DMS153 (cell line): ENCODE data around the gene SLC35F3.
"Not testable (repeated sequence)": the region's sequence is repeated elsewhere in the genome, so short reads cannot be mapped to it uniquely, and the experiment has no call there.

Experiments
- DNase-seq: peaks from one replicate; lab custom pipeline; 2025; lab: John Stamatoyannopoulos, UW

Gene SLC35F3

DNA sequence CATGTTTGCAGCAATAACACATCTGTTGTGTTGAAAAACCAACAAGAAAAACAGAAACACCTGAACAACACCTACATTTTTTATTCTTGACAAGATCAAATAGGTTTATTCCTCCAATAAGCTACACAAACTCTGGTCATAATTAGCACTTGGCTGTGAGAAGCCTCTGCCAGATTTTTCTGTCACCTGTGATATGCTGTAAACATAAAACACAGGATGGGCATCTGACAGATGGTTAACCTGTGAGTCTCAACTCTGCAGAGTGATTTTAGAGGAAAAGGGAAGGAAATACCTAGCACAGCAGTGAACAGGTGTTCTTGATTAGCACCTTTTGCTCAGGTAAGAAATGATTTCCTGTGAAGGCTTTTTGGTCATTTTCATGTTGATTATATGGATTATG, 293.4 kb downstream of the SLC35F3 start:
- no peak for DNase-seq

DNA sequence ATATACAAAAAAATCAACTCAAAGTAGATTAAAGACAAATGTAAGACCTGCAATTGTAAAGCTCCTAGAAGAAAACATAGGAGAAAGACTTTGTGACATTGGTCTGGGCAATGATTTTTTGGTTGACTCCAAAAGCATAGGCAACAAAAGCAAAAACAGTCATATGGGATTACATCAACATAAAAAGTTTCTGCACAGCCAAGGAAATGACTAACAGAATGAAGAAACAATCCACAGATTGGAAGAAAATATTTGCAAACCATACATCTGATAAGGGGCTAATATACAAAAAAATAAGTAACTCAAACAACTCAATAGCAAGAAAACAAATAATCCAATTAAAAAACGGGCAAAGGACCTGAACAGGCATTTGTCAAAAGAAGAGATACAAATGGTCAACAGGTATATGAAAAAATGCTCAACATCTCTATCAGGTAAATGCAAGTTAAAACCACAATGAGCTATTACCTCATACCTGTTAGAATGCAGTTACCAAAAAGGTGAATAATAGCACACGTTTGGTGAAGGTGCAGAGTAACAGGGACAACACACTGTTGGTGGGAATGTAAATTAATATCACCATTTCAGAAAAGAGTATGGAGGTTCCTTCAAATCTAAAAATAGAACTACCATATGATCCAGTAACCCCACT, 295.1 kb downstream of the SLC35F3 start:
- no peak for DNase-seq

DNA sequence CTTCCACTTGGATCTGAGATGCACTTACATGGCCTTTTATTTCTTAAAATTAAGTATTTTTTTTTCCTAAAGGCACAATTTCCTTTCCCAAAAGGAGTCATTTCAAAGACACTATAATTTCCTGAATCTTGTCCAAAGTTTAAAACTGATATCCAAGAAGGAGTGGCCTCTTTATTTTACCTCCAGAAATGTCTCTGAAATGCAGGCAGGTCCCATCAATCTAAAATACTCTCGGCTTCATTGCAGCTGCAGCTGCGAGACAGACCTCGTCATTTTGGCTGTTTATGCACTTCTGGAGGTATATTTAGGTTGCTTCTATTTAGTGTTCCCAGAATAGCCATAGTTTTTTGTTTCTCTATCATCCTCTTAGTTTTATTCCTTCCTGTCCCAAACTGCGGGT, 296.1 kb downstream of the SLC35F3 start:
- no peak for DNase-seq

DNA sequence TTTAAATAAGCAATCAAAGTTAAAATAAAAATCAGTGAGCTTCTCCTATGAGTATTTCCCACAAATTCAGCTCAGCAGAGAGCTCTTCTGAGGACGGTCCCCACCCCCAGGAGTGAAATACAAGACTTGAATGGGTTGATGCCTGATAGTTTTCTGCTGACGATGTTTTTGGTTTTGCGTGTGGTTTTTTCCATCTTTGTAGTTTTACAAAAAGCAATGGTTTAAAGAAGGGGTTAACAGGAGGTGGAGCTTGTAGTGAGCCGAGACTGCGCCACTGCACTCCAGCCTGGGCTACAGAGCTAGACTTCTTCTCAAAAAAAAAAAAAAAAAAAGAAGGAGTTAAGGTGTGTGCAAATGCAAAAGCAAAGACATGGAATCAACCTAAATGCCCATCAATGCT, 297.1 kb downstream of the SLC35F3 start:
- DNase-seq: no peak

DNA sequence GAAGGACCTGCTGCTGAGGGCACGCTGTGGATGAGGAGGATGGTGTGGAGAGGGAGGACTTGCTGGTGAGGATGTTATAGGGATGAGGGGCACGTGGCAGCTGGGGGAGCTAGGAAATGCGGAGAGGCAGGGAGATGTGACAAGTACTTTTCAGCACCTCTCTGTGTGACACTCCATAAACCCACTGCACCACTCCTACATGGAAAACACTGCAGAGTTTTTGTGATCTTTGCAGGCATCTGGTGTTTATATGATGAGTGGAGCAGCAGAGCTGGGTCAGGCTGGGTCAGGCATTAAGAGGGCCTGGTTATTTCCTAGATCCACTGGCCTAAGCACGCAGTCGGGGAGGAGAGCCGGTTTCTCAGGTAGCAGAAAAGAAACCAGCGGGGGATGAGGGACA, 301.5 kb downstream of the SLC35F3 start:
- no peak for DNase-seq

DNA sequence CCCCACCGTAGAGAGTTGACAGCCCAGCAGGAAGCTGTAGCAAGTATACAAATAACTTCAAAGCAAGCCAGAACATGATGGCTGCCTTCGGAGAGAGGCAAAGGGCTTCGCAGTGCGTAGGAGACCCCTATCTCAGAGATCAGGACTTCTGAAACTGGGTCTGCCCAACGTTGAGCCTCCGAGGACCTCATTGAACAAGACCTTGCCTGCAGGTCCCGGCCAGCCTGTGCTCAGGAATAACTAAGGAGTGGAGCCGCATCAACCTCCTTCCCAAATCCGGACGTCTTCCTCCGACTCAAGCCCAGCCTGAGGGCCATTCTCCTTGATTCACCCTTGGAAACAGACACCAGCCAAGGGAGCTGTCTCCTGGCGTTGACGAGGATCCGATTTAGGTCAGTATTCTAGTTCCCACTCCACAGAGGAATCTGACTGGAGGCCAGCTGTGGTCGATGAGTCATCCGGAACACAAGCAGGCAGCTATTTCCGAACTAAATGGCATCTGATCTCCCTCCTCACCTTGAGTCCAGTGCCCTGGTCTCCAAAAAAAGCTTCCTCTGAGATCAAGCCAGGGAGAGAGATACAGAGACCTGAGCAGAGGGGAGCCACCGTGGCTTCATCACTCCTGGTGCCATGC, 302.3 kb downstream of the SLC35F3 start:
- no peak for DNase-seq

DNA sequence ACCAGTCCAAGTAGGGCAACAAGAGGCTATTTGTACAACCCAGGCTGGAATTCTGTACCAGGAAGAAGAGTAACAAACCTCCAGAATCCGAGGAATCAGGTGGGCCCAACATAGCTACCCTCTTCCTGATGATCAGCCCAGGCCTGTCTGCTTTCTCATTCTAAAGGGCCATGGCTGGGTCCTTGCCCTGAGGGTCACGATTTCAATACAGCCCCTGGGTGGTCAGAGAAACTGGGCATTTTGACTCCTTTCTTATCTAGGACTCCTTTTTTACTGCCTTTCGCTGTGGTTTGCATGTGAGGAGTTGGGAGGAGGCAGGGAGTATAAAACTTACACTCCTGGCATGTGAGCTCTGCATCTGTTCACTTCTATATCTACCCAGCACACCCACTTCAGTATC, 303.9 kb downstream of the SLC35F3 start:
- no peak for DNase-seq

DNA sequence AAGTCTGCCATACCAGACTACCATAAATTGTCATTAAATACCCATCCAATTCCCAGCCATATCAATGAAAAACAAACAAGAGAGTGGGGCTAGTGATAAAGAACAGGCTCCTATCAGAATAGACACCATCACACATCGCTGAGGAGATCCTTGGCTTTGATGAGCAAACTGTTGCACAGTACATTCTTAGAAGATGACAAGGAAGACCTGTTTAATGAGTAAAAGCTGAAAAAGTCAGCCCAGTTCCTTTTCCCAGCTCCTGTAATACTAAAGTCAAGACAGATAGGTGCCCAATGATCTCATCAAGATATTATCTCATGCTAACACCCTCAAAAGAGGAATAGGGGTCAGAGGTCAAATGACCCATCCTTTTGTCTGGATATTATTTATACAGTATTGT, 304.3 kb downstream of the SLC35F3 start:
- no peak for DNase-seq

DNA sequence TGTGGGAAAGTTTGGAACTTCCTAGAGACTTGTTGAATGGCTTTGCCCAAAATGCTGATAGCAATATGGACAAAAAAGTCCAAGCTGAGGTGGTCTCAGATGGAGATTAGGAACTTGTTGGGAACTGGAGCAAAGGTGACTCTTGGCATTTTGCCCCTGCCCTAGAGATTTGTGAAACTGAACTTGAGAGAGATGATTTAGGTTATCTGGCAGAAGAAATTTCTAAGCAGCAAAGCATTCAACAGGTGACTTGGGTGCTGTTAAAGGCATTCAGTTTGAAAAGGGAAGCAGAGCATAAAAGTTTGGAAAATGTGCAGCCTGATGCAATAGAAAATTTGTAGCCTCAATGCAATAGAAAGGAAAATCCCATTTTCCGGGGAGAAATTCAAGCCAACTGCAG, 306.0 kb downstream of the SLC35F3 start:
- not testable (repeated sequence) for DNase-seq

DNA sequence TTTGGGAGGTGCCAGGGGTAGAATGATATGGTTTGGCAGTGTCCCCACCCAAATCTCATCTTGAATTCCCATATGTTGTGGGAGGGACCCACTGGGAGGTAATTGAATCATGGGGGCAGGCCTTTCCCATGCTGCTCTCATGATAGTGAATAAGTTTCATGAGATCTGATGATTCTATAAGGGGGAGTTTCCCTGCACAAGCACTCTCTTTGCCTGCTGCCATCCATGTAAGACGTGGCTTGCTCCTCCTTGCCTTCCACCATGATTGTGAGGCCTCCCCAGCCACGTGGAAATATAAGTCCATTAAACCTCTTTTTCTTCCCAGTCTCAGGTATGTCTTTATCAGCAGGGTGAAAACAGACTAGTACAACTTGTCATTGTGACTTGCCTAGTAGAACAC, 307.4 kb downstream of the SLC35F3 start:
- not testable (repeated sequence) for DNase-seq

DNA sequence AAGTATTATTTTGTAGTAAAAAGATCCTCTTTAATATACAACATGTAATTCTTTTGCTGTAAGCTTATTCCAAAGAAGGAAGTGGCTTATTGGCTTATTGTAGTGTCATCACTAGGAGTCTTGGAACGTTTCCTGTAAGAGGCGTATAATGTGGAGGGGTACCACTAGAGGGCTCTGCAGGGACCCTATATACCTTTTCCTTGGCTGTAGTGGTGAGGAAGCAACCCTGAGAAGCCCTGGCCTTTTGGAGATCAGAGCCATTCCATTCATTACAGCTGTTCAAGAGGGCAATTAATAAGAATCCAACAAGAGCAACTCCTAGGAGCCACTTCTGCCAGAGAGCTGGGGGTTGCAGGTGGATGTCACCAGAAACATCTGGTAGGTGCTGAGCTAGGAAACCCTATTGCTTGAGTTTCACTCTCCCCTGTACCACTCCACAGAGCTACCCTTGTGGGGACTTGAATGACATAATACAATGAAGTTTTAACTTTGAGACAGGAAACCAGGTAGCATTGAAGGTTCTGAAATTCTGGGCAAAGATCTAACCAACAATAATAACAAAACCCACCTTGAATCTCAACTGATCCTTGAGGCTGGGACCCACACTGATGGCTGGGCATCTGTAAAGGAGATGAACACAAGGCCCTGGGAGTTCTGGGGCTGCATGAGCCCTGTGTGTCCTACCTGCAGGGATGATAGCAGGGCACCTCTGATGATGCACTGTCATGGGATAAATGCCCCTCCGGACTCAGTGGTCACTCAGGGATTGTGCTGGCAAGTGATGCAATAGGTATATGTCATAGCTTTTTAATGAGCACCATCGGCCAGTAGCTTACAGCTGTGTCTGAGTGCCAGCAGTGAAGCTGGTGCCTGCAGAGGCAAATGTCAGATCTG, 308.5 kb downstream of the SLC35F3 start:
- DNase-seq: peak; percentile 42

DNA sequence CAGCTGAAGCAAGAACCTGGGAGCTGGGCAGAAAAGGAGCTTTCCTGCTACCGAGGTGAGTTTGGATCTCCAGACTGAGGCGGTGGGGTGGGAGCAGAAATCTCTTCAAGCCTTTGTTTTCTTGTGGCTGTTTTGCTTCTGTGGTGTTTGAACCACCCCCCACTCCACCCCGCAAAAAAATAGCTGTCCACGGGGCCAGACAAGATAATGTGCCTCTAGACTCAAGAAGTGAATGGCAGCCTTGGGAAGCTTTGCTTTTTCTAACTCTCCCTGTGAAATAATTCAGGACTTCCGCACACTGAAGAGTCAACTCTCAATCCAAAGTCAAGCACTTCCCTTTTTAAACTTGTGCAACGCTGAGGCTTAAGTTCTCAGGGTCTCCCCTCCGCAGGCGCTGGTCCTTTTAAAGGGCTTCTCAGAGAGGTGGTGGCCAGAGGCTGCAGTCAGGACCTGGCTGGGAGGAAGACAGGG, 309.2 kb downstream of the SLC35F3 start:
- DNase-seq: no peak

DNA sequence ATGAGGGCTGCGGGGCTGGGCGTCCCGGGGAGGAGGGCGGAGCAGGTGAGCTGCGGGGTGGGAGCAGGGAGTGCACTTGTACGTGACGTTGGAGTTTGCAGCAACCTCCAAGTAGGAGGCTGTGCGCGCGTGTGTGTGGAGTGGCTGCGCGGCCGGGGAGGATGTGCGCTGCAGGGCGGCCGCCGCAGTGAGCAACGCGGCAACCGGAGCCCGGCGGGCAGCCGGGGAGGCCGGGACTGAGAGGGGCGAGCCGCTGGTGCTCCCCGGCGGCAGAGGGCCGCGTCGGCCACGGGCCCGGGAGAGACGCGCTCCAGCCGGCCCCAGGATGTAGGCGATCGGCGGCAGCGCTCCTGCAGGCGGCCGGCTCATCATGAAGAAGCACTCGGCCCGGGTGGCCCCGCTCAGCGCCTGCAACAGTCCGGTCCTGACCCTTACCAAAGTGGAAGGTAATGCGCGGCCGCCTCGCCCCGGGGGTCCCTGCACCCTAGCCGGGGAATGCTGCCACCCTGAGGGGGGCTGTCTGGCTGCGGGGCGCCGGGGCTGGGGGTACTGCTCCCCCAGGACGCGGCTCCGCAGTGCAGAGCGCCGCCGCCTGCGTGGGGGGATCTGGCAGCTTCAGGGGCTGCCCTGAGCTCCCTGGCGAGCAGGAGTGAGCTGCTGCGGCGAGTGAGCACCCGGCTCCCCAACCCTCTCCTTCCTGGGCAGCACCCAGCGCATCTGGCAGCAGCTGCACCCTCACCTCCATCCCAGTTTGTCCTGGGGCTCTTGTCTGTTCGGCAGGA, 309.8 kb downstream of the SLC35F3 start:
- DNase-seq: no peak

DNA sequence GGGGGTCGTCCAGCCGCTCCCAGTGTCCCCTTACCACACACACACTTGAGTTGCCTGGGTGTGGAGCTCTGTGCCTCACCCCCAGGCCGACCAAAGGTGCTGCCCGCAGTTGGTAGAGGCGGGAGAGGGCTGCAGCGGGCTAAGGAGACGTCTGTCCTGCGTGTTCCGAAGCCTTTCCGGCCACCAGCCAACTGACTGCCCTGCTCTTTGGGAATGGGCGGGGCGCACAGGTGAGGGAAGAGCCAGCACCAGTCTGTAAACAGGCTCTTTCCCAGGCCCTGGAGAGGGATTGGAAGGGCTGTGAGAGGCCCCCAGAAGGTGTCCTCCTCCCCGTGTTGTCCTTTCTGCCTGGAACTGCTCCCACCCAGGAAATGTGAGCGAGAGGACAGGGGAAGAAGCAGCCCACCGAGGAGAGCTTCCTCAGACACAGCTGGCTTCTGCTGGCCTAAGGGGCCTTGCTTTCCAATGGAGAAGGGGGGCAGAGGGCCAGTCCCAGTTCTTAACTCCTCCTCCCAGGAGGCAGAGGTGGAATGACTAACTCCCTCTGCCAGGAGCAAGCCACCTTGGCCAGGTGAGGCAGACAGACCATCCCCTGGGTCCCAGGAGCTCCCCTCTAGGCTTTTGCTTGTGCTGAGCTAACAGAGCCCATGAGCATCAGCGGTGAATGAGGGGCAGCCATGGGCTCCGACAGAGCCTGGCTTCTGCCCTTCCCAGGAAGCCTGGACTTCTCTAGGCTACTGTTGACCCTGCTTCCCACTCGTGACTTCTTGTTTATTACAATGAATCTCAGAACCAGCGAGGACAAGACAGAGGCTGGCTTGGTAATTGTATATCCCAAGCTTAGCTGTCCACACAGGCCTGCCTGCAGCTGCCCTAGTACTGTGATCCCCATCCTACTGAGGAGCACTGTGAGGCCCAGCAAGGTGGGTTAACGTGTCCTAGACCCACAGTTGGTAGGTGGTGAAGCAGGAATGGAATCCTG, 310.7 kb downstream of the SLC35F3 start:
- no peak for DNase-seq

DNA sequence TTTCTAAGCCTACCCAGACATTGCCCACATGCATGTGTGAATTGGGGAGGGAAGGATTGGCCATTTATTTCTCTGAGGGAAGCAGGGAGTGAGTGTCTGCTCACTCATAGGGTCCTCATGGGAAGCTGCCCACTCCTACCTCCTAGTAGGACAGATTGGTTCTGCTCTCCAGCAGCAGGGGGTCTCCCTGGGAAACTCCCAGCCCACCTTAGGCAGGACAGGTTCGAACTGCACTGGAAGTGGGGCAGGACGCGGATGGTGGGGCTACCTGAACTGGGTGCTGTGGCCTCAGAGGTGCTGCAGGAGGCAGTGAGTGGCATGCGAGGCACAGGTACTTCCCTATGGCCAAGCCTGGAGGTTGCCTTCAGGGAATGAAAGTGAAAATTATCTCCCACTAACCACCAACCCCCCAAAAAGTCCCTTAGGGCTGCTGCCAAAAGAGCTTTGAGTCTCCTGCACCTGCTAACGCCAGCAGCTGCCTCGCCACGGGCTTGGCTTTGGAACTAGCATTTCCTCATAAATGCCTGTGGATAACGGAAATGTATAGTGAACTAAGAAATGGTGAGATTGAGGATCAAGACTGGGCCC, 311.7 kb downstream of the SLC35F3 start:
- no peak for DNase-seq

DNA sequence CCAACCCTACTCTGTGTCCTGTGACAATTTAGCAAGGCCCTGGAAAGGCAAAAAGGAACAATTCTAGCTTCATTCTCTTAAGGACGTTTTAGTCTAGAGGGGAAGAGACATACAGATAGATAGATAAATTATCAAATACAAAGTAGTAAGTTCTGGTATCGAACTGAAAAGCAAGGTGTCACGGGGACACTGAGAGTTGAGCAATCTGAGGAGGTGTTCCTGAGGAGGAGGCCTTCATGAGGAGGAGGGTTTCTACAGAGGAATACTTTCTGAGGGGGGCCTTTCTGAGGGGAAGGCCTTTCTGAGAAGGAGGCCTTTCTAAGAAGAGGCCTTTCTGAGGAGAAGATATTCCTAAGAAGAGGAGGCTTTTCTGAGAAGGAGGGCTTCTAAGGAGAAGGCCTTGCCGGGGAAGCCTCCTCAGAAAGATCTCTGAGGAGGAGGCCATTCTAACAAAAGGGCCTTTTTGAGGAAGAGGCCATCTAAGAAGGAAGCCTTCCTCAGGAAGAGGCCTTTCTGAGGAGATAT, 312.9 kb downstream of the SLC35F3 start:
- no peak for DNase-seq

DNA sequence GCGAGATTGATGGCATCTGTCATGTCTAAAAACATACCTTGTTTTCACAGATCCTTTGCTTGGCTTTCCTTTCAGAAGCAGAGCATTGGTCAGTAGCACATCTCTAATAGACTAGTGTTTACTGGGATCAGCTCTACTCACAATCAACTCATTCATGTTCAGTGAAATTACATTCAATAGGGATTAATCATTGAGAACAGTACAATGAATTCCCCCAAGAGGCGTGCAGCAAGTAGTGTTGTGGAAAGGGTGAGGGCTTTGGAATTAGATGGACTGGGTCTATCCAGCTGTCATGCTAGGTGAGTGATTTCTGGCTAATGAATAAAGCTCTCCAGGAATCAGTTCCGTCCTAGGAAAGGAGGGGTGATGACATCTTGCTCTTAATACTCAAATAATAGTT, 313.6 kb downstream of the SLC35F3 start:
- DNase-seq: no peak

DNA sequence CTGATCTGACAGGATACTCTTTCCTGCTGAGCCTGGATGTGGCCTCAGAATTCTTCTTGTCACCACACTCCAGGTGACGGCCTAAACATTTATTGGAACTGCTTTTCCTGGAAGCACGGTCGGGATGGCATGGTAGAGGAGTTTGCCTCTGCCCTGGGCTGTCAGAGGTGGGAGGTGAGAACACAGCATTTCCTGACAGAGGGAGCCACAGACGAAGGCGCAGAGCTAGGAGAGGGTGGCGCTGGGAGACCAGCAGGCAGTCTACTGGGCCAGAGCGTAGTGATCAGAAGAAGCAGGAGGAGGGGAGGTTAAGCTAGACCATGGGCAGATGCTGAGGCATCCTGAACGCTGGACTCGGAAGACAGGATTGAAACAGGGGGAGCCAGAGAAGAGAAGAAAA, 315.2 kb downstream of the SLC35F3 start:
- no peak for DNase-seq

DNA sequence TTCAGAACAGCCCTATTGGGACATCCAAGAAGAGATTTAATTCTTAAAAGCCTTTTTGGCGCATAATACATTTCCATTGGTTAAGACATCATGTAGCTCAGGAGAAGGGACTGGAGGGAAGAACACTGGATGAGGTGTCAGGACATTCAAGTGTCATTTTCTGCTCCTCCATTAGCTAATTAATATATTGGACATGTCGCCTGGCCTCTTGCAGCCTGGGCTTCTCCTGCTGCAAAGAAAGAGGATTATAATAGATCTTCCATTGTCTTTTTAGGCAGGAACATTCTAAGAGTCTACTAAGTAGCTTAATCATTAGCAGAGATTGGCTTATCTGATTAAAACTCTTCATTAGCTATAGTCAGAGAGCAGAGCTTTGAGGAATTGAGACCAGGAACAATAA, 317.1 kb downstream of the SLC35F3 start:
- no peak for DNase-seq

DNA sequence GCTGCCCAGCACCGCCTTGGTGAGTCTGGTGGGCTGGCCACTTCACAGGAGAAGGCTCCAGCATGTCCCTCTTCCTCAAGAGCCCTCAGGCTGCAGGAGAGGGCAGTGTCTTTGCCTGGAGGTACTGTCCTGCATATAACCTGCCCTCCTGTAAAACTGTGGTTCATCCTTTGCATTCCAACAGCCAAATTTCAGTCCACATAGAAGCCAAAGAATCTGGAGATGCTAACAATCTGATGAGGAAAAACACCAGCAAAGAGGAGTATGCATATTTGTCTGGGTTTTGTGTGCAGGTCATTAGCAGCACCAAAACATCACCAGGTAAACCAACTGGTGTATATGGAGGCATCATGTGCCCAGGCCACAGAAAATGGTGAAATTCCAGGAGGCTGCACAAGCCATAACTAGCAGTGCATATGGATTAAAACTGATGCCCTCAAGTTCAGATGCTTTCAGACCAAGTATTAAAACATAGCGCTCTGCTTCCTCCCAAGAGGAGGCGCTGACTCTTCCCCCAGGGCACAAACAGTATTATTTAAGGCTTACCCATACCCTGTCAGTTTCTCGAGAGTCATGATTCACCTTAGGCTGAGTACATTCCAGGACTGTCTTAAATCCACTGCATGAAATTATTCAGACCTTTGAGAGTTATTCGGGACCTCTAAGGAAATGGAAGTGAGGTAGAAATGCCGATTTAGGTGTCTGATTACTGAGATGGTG, 318.2 kb downstream of the SLC35F3 start:
- no peak for DNase-seq
